ENCODE results near the gene SGCE.
"Not testable (repeated sequence)": the region's sequence is repeated elsewhere in the genome, so short reads cannot be mapped to it uniquely, and the experiment has no call there.

The SGCE gene

GRCh38 chr7:94655848-94656657 is at the start of gene SGCE:
Gene SGCE, minus strand, starts transcription at chr7:94656133. Its CDS starts 35 bp downstream, at chr7:94656098.
- DNase-seq (ENCODE audit: low read depth in 4 of 4, low spot score in 1 of 4) = peak in 2 of 4 experiments; percentile 29 to 39

DNA sequence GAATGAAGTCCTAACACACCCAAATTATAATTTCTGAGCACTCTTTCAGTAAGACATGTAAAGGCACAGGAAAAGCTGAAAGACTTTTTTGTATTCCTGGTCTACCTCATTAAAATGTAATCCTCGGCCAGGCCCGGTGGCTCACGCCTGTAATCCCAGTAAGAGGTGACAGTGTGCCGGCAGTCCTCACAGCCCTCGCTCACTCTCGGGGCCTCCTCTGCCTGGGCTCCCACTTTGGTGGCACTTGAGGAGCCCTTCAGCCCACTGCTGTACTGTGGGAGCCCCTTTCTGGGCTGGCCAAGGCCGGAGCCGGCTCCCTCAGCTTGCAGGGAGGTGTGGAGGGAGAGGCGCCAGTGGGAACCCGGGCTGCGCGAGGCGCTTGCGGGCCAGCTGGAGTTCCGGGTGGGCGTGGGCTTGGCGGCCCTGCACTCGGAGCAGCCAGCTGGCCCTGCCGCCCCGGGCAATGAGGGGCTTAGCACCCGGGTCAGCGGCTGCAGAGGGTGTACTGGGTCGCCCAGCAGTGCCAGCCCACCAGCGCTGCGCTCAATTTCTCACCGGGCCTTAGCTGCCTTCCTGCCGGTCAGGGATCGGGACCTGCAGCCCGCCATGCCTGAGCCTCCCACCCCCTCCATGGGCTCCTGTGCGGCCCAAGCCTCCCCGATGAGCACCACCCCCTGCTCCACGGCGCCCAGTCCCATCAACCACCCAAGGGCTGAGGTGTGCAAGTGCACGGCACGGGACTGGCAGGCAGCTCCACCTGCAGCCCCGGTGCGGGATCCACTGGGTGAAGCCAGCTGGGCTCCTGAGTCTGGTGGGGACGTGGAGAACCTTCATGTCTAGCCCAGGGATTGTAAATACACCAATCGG is 49.5 kb upstream of the SGCE start:
- DNase-seq (ENCODE audit: low read depth in 4 of 4, low spot score in 1 of 4) = not testable (repeated sequence)

- DNase-seq (ENCODE audit: low read depth in 4 of 4, low spot score in 1 of 4) = no peak
Measured at GRCh38 chr7:94701555-94701973, 45.6 kb upstream of the SGCE start.

DNA sequence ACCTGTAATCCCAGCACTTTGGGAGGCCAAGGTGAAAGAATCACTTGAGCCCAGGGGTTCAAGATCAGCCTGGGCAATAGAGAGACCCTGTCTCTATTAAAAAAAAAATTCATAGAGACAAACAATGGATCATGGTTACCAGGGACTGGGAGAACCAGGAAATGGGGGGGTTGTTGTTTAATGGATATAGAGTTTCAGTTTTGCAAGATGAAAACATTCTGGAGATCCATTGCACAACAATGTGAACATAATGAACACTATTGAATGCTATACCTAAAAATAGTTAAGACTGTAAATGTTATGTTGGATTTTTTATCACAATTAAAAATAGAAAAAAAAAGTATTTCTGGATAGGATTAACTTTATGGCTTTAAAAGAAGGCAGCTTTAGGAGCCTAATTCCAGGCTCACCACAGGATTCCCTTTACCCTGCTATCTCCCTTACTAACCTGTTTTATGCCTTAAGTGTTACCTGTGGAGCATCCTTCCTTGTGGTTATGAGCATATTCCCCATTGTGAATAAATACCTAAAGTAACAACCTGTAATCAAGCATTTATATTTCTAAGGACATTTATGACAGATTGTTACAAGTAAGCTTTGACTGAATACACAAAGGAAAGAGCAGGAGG is 45.1 kb upstream of the SGCE start:
- DNase-seq (ENCODE audit: low read depth in 4 of 4, low spot score in 1 of 4) = no peak

DNA sequence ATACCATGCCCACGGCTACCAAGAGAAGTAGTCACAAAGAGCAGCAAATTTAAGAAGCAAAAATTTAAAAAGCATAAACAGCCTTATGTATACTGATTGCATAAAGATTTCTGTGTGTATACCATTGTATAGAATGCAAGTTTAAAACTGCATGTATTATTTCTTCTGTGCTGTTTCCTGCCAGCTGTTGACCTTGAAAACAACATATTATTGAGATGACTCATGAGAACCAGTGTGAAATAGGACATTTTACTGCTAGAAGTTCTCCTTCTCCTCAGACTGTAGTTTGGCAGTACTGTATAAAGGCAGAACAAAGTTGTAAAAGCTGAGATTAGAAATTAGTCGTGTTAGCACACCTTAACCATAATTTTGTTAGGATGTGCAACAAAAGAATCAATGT is 42.3 kb upstream of the SGCE start:
- no peak for DNase-seq (ENCODE audit: low read depth in 4 of 4, low spot score in 1 of 4)

- DNase-seq (ENCODE audit: low read depth in 4 of 4, low spot score in 1 of 4) = no peak
Measured at GRCh38 chr7:94697035-94697974, 41.4 kb upstream of the SGCE start.

DNA sequence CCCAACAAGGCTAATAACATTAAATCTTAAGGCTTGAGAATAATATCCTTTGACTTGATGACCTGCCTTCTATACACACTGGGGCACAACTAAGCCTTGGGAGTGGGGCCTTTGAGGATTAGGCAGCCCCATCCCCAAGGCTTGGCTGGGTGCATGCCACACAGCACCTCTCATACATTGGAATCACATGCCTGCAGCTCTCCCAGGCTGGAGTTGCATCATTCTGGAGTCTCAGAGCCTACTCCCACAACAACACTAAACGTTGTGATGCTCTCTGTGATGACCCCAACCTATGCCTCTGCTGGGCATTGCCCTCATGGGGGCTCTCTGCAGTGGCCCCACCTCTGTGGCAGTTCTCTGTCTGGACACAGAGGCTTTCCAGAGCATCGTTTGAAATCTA is 31.9 kb upstream of the SGCE start:
- DNase-seq (ENCODE audit: low read depth in 4 of 4, low spot score in 1 of 4) = no peak

GRCh38 chr7:94687076-94687475 is 31.1 kb upstream of the SGCE start:
- no peak for DNase-seq (ENCODE audit: low read depth in 4 of 4, low spot score in 1 of 4)

DNA sequence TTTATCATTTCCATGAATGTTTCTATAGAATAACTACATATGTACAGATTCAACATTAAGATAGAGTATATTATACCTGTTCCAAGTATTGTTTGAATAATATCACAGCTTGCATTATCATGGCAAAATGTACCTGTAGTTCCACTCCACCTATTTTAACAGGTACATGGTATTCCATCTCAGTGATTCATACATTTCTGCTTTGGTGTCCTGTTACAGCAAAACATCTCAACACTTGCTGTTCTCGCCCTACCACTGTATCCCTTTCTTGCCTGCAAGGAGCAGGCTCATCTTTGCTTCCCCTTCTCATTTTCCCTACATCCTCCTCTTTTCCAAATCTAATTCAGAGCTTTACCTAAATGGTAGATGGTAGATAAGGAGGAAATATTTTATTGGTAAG is 27.1 kb upstream of the SGCE start:
- DNase-seq (ENCODE audit: low read depth in 4 of 4, low spot score in 1 of 4) = no peak

- DNase-seq (ENCODE audit: low read depth in 4 of 4, low spot score in 1 of 4) = no peak
Measured at GRCh38 chr7:94679358-94679757, 23.4 kb upstream of the SGCE start.

- no peak for DNase-seq (ENCODE audit: low read depth in 4 of 4, low spot score in 1 of 4)
Measured at GRCh38 chr7:94676431-94676830, 20.5 kb upstream of the SGCE start.

GRCh38 chr7:94675356-94675755 is 19.4 kb upstream of the SGCE start:
- DNase-seq (ENCODE audit: low read depth in 4 of 4, low spot score in 1 of 4) = no peak

DNA sequence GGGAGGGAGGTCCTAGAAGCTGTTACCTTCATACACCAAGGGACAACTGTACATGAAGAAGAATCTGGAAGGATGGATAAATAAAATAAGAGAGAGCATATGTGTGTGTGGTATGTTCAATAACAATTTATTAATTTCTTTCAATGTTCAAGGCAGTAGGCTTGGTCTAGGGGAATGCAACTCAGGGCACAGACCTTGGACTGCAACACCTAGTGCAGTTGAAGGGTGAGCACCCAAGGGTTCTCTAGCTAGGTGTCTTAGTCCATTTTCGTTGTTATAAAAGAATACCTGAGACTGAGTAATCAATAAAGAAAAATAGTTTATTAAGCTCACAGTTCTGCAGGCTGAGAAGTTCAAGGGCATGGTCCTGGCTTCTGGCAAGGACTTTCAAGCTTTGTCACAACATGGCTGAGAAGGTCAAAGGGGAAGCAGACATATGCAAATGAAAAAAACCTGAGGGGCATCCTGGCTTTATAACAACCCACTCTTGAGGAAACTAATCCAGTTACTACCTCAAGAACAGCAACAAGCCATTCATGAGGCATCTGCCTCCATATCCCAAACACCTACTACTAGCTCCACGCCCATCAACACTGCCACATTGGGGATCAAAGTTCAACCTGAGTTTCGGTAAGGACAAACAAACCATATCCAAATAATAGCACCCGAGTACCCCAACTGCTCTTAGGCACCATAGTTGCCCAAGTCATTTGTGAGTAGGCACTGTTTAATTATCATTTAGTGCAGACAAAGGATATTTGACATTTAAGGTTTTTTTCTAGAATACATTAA is 15.7 kb upstream of the SGCE start:
- no peak for DNase-seq (ENCODE audit: low read depth in 4 of 4, low spot score in 1 of 4)

DNA sequence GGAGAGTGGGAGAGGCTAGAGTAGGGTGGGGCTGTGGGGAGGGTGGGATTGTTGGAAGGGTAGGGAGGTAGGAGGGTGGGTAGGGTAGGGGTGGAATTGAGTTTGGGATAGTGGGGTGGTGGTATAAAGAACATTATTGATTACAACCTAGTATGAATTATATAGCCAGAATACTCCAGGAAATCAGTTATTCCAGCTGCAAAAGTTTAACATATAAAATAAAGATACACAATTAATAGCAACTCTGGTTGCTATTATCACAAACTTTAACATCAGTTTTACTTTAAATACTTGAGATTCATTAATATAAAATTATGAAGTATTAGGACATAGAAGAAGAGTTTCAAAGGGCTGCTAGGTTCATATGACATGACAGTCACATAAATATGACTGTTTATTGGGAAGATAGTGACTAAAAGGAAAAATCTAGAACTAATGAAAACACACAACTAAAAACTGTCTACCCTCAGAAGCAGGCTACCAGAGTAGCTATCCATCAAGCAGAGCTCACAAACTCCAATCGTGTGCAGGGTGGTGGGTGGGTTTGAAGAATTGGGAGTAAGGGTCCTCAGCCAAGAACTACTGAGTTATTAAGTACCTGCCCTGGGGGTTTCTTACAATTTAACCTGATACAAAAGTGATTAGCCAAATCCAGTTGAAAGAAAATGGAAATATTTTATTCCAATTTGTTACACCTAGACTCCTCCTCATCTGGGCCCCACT is 14.0 kb upstream of the SGCE start:
- no peak for DNase-seq (ENCODE audit: low read depth in 4 of 4, low spot score in 1 of 4)

DNA sequence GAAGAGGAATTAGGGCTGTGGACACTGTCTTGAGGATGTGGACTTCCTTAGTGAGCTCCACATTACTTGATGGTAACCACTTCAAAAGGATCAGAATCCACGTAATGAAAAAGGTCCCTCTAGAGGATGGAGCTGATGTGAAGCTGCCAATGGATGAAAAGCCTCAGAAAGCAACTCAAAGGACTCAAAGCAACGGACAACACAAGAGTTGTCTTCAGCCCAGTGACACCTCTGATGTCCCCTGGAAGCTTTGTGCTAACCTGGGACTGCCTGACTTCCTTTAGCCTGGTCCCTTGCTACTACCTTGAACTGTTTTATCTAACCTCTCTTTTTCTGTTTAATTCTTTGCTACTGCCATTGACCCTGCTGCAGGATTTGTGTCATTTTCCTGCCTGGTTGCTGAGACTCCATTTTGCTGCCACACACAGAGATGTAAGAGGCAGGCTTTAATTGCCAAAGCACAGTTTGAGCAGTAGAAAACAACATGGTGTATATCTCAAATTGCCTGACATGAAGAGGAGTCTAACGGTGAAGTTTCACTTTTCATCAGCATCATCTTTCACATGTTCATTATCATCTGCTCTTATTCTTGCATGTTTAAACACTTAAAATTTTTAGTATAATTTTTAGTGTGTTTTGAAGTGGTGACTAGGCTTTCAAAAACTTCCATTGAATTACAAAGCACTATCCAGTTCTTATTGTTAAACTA is 11.1 kb upstream of the SGCE start:
- no peak for DNase-seq (ENCODE audit: low read depth in 4 of 4, low spot score in 1 of 4)

DNA sequence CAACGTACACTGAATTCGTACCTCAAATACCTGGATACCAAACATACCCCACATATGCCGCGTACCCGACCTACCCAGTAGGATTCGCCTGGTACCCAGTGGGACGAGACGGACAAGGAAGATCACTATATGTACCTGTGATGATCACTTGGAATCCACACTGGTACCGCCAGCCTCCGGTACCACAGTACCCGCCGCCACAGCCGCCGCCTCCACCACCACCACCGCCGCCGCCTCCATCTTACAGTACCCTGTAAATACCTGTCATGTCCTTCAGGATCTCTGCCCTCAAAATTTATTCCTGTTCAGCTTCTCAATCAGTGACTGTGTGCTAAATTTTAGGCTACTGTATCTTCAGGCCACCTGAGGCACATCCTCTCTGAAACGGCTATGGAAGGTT is 9.5 kb upstream of the SGCE start:
- DNase-seq (ENCODE audit: low read depth in 4 of 4, low spot score in 1 of 4) = no peak

GRCh38 chr7:94664023-94664422 is 8.1 kb upstream of the SGCE start:
- no peak for DNase-seq (ENCODE audit: low read depth in 4 of 4, low spot score in 1 of 4)

DNA sequence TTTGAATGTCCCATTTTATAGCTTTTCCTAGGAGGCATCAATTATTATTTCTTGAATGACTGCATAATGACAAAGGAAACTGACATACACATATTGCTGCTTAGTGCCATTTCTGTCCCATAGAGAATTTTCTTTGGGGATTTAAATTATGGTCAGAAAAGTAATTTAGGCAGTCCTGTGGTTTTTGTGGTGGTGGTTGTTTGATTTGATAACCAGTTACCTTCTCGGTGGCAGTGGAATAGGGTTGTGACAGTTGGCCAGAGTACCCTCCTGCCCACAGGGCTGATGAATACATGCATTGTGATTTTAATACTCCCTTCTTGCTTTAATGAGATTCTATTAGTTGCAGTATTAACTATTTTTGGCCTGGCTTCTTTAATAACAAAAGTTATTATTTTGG is 6.6 kb upstream of the SGCE start:
- no peak for DNase-seq (ENCODE audit: low read depth in 4 of 4, low spot score in 1 of 4)

- DNase-seq (ENCODE audit: low read depth in 4 of 4, low spot score in 1 of 4) = no peak
Measured at GRCh38 chr7:94660006-94660405, 4.1 kb upstream of the SGCE start.

Measured in stimulated activated CD4-positive, alpha-beta T cell treated with anti-CD3 and anti-CD28 coated beads, Interleukin-1b, Interleukin-23, amount 100 ng/mL, for 24 hours (primary cell).